GM19395 (cell line): ENCODE data around the gene ZNF532.

Experiments
- ATAC-seq: cut with Tn5 transposase; IDR thresholded peaks from one replicate; pipeline ENCODE4 v1.9.1; 2021; ENCODE audit warnings: mild to moderate bottlenecking, moderate library complexity; ENCODE audit not compliant: unreplicated experiment

ZNF532 gene

GRCh38 chr18:58941426-58942099 lies 76.9 kb downstream of the ZNF532 start:
- no peak for ATAC-seq

GRCh38 chr18:58943896-58944295 lies 79.2 kb downstream of the ZNF532 start:
- ATAC-seq = no peak

GRCh38 chr18:58947136-58947732 lies 82.6 kb downstream of the ZNF532 start:
- peak; percentile 51 for ATAC-seq

- no peak for ATAC-seq
Observed at GRCh38 chr18:58949031-58949430, 84.4 kb downstream of the ZNF532 start.

GRCh38 chr18:58951986-58952702 lies 87.5 kb downstream of the ZNF532 start:
- ATAC-seq = no peak

GRCh38 chr18:58952858-58953257 lies 88.2 kb downstream of the ZNF532 start:
- no peak for ATAC-seq

- ATAC-seq = no peak
Observed at GRCh38 chr18:58953627-58954026, 89.0 kb downstream of the ZNF532 start.

GRCh38 chr18:58955001-58955400 lies 90.3 kb downstream of the ZNF532 start:
- no peak for ATAC-seq

- no peak for ATAC-seq
Observed at GRCh38 chr18:58955738-58956137, 91.1 kb downstream of the ZNF532 start.

GRCh38 chr18:58958628-58959027 lies 94.0 kb downstream of the ZNF532 start:
- no peak for ATAC-seq

GRCh38 chr18:58960508-58960907 lies 95.8 kb downstream of the ZNF532 start:
- no peak for ATAC-seq

- no peak for ATAC-seq
Observed at GRCh38 chr18:58960946-58961722, 96.5 kb downstream of the ZNF532 start.

GRCh38 chr18:58962336-58962735 lies 97.7 kb downstream of the ZNF532 start:
- ATAC-seq = no peak

- ATAC-seq = no peak
Observed at GRCh38 chr18:58965291-58966004, 100.8 kb downstream of the ZNF532 start.

- ATAC-seq = no peak
Observed at GRCh38 chr18:58966005-58966677, 101.5 kb downstream of the ZNF532 start.

GRCh38 chr18:58966704-58967103 lies 102.0 kb downstream of the ZNF532 start:
- no peak for ATAC-seq

GRCh38 chr18:58967751-58968254 lies 103.1 kb downstream of the ZNF532 start:
- ATAC-seq = no peak

GRCh38 chr18:58970943-58971790 lies 106.5 kb downstream of the ZNF532 start:
- ATAC-seq = peak; percentile 92

GRCh38 chr18:58975296-58975695 lies 110.6 kb downstream of the ZNF532 start:
- ATAC-seq = no peak
